Stimulated activated CD4-positive, alpha-beta T cell treated with anti-CD3 and anti-CD28 coated beads, Interleukin-15, amount 100 ng/mL, for 24 hours (primary cell): ENCODE results near the gene KLKB1.
"Not testable (repeated sequence)": the region's sequence is repeated elsewhere in the genome, so short reads cannot be mapped to it uniquely, and the experiment has no call there.

Experiments
- DNase-seq: peaks from one replicate; pipeline ENCODE4 v3.0.0-alpha.2; 2020

The KLKB1 gene

GRCh38 chr4:186265683-186266652 is 38.7 kb downstream of the KLKB1 start, which contains the start of gene F11:
F11 (plus strand) TSS chr4:186266189; CDS start chr4:186267137, 948 bp downstream.
- no peak for DNase-seq

GRCh38 chr4:186266729-186267456 is 39.6 kb downstream of the KLKB1 start:
- no peak for DNase-seq

GRCh38 chr4:186271081-186271678 is 43.9 kb downstream of the KLKB1 start:
- no peak for DNase-seq

DNA sequence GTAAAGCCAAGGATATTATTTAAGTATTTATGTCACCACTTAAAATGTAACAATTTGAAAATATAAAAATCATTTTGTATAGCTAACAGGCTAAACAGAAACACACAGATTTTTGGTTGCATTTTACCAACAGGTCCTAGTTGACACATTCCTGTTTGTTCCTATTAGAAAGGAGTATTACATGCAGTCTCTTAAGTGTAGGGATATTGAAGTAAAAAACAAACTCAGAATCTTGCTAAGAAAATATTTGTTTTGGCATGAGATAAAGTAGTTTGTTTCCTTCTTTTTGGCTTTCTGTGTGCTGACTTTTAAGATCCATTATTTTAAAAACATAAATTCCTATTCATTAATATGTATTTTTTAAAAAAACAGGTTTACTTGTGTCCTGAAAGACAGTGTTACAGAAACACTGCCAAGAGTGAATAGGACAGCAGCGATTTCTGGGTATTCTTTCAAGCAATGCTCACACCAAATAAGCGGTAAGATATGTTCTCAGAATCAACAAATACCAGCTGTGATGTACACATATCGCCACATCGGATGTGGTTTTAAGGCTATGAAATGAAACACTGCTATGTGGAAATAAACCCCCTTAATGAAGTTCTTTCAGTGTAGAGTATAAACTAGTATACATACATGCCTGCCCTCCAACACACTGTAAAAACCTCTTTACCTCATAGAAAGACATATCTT is 45.5 kb downstream of the KLKB1 start:
- DNase-seq, result no peak

GRCh38 chr4:186273392-186273789 is 46.1 kb downstream of the KLKB1 start:
- DNase-seq, result not testable (repeated sequence)

DNA sequence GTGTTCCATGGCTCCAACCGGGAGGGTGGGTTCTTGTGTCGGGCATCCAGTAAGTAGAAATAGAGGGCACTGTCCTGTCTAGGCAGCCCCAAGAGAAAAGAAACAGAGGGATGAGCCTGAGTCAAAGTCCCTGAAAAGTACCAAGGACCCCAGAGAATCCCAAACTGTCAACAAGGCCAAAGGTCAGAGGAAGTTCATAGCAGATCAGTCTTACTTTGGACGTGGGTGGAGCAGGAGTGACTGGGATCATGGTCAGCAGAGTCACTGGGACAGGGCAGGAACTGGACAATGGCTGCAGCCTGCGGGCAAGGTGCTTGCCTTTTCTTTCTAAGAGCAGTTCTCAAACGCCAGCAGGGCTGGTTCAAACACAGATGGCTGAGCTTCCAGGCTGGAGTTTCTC is 56.0 kb downstream of the KLKB1 start:
- DNase-seq, result no peak

GRCh38 chr4:186285147-186285546 is 57.8 kb downstream of the KLKB1 start:
- DNase-seq, result no peak

- DNase-seq, result no peak
Measured at GRCh38 chr4:186286581-186286980, 59.3 kb downstream of the KLKB1 start.

DNA sequence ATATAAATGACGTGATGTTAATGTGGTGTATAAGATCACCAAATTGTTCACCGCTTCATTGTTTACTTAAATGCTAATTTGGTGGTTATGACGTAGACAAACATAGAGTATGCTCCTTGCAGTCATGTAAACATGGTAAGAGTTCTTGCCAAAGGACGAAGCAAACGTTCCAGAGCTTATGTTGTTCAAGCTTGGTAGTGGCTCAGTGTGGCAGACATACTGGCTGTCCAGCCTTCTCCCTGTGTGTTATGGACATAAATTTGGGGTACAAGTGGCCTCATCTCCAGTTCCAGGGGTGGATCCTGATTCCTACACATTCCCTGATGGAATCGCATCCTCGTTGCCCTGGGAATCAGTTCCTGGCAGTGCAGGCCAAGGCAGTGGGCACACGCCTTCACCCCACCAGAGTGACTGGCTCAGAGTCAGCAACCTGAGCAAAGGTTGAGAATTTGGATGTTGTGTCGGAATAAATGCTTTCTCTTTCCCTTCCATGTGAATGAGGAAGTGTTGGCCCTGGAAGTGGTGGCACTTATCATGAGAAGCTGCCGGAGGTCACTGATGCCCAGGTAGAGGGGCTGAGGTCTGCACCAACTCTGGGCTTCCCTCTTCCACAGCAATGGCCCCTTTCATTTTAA is 64.1 kb downstream of the KLKB1 start:
- no peak for DNase-seq

- peak; percentile 5 for DNase-seq
Measured at GRCh38 chr4:186294160-186294559, 66.9 kb downstream of the KLKB1 start.

- no peak for DNase-seq
Measured at GRCh38 chr4:186296481-186296880, 69.2 kb downstream of the KLKB1 start.

- no peak for DNase-seq
Measured at GRCh38 chr4:186297013-186297645, 69.8 kb downstream of the KLKB1 start.

DNA sequence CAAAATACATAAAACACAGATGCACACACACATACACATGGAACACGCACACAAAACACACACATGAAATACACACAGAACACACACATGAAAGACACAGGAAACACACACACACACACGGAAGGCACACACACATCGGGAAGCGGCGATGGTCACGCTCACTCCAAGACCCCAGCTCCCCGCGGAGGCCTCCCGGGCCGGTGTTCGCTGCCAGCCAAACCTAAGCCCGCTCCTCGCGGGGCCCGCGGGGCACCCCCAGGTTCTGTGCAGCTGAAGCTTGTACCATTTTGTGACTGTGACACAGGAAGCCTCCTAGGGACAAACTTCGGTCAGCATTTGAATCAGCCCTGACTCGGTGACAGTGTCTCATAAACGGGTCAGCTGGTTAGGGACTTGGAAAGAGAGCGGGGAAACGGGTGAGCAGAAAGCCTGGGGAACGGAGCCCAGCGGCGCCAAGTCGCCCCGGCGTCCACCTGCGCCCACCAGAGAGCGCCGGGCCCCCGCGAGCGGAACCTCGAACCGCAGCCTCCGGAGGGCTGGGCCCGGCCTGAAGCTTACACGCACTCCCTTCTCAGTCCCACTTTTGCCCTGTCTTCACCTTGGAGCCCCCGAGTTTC is 70.8 kb downstream of the KLKB1 start:
- no peak for DNase-seq

DNA sequence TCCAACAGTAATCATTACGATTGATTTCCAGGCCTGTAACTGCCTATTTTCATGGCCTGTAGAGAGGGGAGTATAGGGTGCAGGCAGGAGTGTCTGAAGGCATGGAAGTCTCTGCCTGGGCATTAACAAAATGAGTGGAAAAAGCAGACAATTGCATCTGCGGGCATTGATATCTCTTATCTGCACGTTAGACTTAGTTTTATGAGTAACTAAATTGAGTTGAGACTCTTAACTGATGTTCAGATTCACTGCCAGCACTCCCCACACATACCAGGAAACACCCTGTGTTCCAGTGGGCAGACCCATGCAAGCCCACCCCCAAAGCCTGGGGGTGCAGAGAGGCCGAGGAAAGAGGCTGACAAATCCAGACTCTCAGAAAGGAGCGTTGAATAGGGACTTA is 72.0 kb downstream of the KLKB1 start:
- DNase-seq, result no peak

GRCh38 chr4:186300659-186301390 is 73.5 kb downstream of the KLKB1 start:
- DNase-seq, result no peak

- no peak for DNase-seq
Measured at GRCh38 chr4:186304216-186304615, 76.9 kb downstream of the KLKB1 start.

GRCh38 chr4:186304866-186305505 is 77.7 kb downstream of the KLKB1 start:
- DNase-seq, result no peak

GRCh38 chr4:186307497-186307896 is 80.2 kb downstream of the KLKB1 start:
- no peak for DNase-seq

DNA sequence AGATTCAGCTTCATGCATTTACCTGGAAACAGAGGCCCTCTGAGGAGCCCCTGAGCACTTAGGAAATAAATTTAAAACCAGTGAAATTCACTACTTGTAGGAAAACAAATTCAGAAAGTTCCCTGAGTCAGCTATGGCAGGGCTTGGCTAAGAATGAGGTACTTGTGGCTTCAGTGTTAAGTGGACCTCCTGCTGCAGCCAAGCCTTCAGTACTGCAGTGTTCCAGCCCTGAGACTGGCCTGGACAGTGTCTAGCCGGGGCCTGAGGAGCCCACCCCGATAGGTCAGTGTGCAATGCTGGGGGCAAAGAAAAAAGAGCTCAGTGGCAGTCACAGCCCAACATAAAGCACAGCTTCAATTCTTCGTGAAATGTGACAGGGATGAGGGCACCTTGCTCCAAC is 80.6 kb downstream of the KLKB1 start:
- no peak for DNase-seq
